Stimulated activated CD4-positive, alpha-beta T cell treated with anti-CD3 and anti-CD28 coated beads, Interleukin-12 subunit alpha, Interleukin-12 subunit beta, amount 100 ng/mL, for 48 hours (primary cell): ENCODE measurements around the gene KCNQ4.
A peak's percentile ranks its signal among the peaks of the same experiment; 100 is the strongest.

Source experiments
- DNase-seq, 3 donors: peaks; one replicate each; pipeline ENCODE4 v3.0.0-alpha.2; 2020; ENCODE audit warnings: low read depth in 2 of 3, low spot score in 1 of 3

KCNQ4 gene

DNA sequence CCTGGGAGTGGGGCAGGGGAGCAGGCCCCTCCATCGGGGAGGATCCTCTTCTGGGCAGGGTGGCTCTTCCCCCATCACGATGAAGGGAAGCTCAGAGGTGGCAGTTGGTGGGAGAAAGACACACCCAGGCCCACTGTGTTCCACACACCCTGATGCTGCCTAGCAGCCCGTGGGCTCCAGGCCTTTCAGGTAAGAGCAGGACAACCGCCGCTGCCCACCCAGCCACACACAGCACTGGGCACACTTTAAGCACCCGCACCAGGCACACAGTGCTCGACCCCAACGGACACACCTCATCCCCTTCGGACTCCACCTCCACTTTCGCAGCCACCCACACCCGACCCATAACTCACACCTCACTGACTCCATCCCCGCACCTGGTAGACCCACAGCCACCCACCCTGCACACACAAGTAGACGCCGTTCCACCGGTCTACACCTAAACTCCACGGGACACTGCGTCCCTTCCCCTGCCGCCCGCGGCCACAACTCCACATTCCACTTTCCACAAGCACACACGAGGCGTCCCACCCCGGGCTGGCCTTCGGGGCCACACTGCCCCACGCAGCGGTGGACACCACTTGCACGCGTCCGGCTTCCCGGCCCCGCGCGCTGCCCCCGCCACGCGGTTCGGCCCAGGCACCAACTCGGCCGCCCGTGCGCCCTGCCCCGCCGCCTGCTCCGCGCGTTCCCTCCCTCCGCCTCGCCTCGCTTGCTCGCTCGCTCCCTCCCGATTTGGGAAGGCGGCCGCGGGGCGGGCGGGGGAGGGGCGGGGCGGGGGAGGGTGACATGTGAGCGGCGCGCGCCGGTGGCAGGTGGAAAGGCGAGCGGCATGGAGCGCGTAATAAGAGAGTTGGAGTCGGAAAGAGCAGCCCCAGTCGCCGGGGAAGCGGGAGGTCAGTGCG is at the start of gene KCNQ4:
Gene KCNQ4 (plus strand): TSS at position 787 of the 905 bp plus-strand sequence. CDS start 307 bp downstream, outside the sequence.
- no peak for DNase-seq

DNA sequence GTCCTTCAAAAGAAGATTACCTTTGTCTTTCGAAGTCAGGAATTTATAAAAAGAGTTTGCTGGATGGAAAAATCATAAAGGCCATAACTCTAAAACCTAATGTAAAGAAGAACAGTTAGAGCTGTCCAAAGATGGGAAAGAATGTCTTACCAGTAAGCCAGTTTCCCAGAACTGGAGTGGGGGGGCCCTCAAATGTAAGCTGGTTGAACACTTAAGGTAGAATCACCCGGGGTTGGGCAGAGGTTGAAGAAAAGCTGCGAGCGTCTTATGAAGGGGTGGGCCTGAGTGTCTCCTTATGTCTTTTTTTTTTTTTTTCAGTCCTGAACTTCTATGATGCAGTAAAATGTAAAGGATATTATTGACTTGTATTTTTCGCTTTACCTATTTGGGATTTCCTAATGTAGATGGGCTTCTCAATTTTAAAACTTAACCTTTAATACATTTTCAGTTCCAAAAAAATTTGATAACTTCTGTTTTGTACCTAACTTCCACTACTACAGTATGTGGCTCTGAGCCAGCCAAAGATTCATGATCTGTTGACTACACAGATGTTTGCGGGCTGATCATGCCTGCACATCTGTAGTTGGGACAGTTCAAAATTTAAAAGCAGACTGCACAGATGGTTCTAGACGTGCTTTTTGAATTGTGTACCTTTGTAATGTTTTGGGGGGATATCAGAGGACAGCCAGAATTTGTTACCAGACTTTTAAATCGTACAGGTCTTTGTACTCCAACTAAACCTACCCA is 48.5 kb upstream of the KCNQ4 start:
- DNase-seq = no peak

DNA sequence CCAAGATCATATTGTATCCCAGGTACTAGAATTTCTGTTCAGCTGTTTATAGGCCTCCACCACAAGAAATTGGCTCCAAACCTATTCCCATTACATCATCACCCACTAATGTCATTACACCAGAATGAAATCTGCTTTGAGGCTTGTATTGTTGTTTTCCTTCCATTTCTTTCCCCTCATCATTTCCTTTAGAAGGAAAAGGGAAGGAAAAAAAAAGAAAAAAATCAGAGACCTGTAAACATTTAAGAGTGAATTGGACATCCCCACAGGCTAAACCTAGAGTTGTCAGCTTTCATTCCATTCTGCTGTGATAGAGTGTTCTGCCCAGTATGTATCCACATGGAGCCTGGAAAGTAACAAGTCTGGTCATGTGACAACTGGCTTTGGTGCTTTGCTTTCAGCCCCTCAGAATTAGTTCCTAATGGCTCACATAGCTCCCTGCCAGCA is 47.5 kb upstream of the KCNQ4 start:
- no peak for DNase-seq

DNA sequence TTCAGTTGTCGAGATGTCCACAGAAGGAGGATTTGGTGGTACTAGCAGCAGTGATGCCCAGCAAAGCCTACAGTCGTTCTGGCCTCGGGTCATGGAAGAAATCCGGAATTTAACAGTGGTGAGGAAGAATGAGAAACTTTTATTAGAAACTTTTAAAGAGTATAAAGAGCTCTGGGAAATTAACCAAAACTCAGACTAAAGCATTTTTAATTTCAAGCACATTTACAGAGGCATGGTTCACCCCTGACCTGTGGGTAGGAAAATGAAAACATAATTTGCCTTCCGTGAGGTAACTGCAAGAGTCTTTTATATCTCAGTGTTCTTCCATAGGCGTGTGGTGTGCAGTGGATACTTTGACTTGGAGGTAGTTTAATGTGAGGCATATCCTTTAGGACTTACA is 44.8 kb upstream of the KCNQ4 start:
- no peak for DNase-seq

DNA sequence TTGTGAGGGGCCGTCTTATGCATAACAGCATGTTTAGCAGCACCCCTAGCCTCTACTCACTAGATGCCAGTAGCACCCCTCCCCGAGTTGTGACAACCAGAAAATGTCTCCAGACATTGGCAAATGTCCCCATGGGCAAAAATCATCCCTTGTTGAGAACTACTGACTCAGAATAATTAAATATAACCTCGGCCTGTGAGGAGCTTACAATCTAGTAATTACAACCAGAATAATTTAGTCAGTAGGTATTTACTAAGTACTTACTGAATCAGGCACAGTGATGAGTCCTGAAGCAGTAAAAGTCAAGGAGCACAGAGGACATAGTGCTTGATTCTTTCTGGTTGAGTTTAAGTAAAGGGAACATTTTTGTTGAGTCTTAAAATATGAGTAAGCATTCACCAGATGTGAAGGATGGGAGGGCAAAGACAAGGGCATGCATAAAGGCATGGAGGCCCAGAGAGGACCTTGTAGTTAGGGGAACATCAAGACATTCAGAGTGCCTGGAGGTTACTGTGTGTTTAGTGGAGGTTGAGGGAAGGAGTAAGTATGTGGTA is 44.1 kb upstream of the KCNQ4 start:
- DNase-seq = no peak

DNA sequence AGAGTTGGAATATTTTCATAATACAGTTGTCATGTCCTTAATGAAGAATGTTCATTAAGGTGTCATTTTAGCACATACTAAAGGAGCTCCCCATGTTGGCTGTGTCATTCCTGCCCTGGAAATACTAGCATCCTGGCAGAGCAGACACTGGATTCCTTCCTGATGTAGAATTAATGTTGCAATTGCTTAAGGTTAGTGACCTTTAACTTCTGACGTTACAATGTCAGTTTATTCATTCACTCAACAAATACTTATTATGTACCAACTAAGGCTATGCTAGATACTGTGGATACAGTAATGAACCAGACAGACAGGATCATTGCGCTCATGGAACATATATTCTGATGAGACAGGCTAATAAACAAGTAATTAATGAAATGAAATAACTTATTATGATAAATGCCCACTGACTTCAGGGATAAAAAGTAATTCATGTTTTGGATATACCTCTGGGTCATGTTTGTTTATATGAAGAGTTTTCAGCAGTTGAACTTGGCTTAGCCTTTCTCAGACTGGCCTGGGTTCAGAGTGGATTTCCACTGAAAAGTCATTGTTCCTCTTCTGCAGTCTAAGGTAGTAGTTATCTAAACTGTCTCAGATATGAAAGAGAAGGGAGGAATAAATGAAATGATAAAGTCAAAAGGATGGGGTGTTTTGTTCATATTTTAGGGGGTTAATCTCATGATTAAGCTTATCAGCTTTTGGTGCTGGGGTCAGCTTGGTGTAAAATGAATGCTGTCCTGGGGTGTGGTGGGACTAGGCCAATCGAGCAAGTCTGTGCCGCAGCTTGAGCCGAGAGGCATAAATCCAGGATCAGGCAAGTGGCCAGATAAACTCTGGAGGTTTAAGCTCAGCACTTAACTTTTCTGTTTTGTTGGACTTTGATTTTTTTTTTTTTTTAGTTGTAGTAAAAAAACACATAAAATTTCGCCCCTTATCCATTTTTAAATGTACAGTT is 43.3 kb upstream of the KCNQ4 start:
- DNase-seq = no peak

DNA sequence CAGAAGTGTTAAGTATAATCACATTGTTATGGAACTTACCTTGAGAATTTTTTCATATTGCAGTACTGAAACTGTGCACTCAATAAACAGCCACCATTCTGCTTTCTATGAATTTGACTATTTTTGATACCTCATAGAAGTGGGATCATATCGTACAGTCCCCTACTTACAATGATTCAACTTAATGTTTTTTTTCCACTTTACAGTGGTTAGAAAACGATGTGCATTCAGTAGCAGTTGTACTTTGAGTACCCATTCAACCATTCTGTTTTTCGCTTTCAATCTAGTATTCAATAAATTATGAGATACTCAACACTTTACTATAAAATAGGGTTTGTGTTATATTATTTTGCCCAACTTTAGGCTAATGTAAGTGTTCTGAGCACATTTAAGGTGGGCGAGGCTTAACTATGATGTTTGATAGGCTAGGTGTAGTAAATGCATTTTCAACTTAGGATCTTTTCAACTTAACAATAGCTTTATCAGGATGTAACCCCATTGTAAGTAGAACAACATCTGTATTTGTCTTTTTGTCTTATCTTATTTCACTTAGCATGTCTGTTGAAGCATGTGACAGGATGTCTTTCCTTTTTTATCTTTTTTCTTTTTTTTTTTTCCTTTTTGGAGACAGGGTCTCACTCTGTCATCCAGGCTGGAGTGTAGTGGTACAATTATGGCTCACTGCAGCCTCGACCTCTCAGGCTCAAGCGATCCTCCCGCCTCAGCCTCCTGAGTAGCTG is 42.4 kb upstream of the KCNQ4 start:
- no peak for DNase-seq

DNA sequence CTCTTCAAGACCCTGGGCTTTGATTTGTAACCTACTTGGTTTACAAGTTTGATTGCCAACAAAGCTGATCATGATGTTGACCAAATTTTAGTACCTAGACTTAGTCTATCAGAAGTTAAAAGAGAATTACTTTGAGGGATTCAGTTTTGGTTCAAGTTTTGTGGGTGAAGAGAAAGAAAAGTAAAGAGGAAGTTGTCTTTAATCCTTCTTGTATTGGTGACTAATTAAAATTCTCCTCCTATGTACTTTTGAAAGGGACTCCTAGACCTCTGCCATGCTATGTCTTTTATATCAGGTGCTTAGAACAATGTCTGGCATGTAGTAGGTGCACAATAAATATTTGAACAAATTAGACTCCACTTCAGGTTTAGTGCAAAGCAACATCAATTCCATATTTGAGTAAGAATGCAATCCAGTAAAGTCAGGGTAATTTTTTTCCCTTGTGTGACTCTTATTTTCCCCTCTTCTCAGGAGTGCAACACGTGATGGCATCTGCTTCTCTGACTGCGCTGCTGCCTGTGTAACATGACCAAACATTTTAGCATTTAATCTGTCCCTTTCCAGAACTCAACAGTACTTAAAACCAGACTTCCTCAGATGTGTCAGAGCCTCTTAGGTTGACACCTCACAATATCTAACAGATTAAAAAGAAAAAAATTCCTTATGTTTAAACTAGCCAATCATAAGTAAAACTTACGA is 41.1 kb upstream of the KCNQ4 start:
- peak in 1 of 3 donors; percentile 15 for DNase-seq

DNA sequence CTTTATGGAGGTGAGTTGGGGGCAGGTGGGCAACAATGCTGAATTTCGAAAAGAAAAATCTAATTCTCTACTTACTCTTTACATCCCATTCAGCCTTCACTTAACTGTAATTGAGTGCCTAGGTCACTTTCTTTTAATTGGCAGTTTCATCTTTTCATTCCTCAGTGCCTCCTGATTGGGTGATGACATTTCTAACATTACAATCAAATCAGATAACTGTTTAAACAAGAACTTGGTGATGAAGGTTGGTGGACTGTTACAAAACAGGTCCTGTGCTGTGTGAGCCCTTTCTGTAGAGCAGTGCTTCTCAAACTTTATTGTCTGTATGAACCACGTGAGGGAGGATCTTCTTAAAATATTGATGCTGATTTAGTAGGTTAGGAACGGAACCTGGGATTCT is 40.1 kb upstream of the KCNQ4 start:
- DNase-seq = no peak

DNA sequence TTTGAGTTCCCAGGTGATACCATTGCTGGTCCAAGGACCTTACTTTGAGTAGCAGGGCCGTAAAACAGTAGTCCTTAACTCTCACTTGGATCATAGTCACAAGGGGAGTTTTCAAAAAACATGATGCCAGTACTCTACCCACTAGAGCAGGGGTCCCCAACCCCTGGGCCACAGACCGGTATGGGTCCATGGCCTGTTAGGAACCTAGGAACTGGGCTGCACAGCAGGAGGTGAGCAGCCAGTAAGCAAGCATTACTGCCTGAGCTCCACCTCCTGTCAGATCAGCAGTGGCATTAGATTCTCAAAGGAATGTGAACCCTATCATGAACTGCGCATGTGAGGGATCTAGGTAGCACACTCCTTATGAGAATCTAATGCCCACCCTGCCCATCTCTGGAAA is 39.7 kb upstream of the KCNQ4 start:
- DNase-seq = no peak

DNA sequence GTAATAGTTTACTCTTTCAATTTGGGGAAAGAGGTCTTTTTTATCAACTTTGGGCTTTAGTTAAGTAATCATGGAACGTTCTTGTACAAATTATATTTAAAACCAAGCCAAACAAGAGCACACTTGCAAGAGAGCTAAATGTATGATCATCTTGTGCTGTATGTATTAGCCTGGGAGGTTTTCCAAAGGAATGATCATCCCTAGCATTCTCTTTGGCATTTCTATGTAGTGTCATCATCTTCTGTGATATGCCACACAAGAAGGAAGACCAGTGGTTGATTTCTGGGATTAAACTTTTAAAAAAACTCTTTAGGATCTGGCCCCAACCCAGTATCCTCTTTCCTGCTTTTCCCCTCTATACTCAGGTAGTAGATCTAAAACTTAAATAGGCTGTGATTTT is 38.4 kb upstream of the KCNQ4 start:
- DNase-seq = no peak

DNA sequence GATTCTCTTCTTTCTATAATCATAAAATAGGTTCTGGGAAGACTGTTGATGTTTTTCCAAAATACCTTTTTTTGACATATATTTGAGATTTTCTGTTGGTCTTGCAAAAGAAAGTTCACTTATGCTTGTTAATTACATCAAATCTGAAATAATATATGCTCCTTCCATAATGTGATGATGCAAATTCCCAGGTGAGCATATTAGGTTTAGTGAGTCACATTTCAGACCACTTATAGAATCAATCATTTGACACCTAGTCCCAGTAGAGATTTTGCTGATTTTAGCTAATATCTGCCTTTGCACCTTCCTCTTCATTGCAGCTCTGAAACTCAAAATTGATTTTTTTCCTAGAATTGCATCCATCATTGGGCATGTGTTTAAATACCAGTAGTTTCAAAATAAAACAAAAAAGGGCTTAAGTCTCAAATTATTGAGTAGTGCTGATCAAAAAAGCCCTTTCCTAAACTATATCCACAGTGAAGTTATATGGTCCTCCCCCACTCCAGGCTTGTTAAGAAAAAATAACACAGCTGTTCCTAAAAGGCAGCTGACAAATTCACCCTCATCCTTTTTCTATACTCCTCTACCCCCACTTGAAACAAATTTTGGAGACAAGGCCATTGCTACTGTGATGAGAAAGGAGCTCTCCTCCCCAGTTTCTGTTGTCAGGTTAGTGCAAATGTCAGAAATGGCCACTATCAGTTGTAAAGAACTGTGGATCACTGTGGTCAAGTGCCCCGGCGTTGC is 37.1 kb upstream of the KCNQ4 start:
- DNase-seq = no peak

DNA sequence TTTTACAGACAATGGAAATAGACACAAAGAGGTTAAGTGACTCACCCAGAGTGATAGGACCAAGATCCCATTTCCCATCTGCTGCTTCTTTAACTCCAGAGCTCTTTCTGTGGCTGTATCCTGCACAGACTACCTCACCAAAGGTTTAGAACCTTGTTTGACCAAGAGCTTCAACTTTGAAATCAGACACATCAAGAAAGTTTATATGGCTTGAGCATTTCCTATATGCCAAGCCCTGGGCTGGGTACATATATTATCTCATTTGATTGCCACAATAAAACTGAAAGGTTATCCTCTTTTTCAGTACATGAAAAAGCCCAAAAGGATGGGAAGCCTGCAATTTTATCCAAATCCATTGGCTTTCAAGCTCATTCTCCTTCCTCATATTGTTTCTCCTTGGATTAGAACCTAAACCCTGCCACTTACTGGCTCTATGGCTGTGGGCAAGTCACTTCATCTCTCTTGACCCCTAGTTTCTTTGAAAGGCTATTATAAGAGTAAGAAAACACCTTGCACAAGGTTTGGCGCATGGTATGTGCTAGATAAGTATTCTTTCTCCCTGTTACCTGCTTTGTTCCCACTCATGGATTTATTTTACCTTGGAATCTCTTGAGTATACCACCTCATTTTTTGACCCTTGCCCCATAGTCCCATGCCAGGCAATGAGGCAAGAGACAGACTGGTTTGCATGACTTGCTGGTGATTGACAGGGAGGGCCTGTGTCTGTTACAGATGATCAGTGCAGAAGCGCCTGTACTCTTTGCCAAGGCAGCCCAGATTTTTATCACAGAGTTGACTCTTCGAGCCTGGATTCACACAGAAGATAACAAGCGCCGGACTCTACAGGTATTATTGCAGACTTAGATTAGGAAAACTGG is 34.5 kb upstream of the KCNQ4 start:
- DNase-seq = no peak

DNA sequence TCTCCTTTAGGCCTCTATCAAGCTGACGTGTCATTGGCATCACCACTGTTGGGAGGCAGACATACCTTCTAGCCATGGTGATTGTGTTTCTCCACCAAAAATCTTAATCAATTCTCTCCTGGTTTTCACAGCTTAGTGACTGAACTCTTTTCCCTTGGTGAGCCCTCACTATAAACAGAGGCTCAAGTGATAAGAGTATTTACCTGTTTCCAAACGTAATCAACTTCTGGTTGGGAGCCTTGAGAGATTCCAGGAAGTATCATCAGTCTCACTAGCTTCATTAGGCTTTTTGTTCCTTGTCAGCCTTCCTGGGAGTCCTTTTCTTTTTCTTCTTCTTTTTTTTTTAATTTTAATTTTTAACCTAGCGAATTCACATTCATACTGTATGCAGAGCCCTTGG is 33.8 kb upstream of the KCNQ4 start:
- no peak for DNase-seq

DNA sequence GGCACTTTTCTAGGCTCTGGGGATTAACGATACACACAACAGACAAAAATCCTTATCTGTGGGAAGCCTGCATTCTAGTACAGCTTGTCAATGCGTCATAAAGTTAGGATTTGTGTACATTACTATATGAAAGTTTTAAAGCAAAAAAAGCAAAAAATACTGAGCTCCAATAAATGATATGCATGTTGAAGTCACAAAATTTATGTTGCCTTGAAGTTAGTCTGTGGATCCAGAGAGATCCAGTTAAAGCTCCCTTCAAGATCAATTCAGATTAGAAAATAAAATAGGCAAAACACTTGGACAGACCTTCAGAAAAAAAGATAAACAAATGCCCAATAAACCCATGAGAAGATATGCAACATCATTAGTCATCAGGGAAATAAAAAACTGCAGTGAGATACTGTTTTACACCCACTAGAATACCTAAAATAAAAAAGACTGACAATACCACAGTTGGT is 33.1 kb upstream of the KCNQ4 start:
- no peak for DNase-seq

DNA sequence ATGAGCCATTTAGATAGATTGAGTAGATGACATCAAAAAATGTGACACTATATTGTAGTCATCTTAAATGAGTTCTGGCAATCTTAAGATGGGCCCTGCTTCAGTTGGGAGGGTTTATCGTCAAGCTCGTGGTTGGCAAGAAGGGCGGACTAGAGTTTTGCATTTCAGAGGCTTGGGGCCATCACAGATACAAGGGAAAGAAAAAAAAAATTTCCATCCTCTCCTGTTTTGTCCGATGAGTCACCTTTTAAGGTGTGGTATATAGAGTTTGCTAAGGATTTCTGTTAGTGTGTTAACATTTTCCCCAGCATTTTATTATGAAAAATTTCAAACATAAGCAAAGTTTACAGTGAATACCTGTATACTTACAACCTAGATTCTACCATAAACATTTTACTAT is 31.8 kb upstream of the KCNQ4 start:
- no peak for DNase-seq

DNA sequence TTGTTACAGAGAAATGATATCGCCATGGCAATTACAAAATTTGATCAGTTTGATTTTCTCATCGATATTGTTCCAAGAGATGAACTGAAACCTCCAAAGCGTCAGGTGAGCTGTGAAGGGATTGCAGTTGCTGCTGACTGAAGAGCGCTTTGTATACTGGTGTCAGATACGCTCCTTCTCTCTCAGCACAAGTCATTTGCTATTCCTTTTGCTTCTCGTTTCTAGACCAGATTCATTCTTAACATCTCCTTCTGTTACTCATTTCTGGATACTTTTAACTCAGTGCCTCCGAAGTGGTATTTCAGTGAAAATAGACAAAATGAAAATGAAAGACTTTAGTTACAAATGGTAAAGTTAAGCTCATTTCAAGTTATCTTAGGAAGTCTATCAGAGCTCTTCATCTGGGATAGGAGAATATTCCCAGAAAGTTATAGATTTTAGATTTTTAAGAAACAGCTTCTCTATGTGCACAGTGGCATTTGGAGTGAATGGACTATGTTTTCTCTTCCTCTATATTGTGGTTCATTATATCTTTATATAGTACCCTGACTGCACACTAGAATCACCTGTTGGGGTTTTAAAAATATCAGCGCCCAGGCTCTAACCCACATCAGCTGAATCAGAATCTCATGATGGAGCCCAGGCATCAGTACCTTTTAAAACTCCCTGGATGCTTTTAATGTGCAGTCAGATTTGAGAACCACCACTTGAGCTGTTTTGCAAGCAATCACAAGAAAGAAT is 30.3 kb upstream of the KCNQ4 start:
- no peak for DNase-seq
